ENCODE data around the gene TRIM2. TPM values are rescaled to one million over a fixed set of nuclear protein-coding genes. Genes with fewer than 3 reads are reported as not detected.

Gene TRIM2
- total and polyA plus RNA-seq, 4 donors, result 3.4 to 15.5 (median 8.9) TPM

DNA sequence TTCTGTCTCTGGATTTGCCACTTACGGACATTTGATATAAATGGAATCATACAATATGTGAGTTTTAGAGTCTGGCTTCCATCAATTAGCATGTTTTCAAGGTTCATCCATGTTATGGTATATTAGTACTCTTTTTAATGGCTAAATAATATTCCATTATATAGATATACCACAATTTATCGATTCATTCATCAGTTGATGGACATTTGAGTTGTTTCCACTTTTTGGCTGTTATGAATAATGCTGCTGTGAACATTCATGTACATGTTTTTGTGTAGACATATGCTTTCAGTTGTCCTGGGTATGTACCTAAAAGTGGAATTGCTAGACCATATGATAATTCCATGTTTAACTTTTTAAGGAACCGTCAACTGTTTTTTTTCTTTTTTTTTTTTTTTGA lies 79.0 kb downstream of the TRIM2 start (continued):
- TF ChIP-seq, protein P1, sequence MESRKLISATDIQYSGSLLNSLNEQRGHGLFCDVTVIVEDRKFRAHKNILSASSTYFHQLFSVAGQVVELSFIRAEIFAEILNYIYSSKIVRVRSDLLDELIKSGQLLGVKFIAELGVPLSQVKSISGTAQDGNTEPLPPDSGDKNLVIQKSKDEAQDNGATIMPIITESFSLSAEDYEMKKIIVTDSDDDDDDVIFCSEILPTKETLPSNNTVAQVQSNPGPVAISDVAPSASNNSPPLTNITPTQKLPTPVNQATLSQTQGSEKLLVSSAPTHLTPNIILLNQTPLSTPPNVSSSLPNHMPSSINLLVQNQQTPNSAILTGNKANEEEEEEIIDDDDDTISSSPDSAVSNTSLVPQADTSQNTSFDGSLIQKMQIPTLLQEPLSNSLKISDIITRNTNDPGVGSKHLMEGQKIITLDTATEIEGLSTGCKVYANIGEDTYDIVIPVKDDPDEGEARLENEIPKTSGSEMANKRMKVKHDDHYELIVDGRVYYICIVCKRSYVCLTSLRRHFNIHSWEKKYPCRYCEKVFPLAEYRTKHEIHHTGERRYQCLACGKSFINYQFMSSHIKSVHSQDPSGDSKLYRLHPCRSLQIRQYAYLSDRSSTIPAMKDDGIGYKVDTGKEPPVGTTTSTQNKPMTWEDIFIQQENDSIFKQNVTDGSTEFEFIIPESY (IDR thresholded peaks at IDR 0.05), result no peak

DNA sequence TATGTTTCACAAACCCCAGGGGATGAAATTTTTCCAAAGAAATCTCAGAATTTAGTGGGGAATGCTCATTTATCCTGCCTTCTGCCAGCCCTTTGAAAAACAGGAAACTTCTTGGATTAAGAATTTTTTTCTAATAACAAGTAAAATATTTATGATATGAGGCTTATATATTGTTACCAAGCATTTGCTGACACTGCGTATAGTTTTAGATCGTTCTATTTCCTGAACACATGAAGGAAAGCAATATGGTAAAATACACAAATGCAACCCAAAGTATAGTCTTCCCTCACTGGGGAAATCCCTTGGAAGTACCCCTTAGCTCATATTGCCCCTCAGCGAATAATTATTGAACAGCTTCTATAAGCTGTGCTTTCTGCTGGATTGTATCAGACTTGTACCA lies 85.9 kb downstream of the TRIM2 start:
- TF ChIP-seq RAD21 (IDR thresholded peaks at IDR 0.05) (no peak), TAF1 (conservative IDR thresholded peaks at IDR 0.05) (no peak), NR2F2 (IDR thresholded peaks at IDR 0.05) (no peak), HNF4A (conservative IDR thresholded peaks at IDR 0.05) (no peak)
- TF ChIP-seq, protein P1 (IDR thresholded peaks at IDR 0.05), result no peak
- TF ChIP-seq, protein P2, sequence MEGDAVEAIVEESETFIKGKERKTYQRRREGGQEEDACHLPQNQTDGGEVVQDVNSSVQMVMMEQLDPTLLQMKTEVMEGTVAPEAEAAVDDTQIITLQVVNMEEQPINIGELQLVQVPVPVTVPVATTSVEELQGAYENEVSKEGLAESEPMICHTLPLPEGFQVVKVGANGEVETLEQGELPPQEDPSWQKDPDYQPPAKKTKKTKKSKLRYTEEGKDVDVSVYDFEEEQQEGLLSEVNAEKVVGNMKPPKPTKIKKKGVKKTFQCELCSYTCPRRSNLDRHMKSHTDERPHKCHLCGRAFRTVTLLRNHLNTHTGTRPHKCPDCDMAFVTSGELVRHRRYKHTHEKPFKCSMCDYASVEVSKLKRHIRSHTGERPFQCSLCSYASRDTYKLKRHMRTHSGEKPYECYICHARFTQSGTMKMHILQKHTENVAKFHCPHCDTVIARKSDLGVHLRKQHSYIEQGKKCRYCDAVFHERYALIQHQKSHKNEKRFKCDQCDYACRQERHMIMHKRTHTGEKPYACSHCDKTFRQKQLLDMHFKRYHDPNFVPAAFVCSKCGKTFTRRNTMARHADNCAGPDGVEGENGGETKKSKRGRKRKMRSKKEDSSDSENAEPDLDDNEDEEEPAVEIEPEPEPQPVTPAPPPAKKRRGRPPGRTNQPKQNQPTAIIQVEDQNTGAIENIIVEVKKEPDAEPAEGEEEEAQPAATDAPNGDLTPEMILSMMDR (IDR thresholded peaks at IDR 0.05; ENCODE audit: low read depth, low read length, missing input control), result no peak
- Histone ChIP-seq H3K9ac (ENCODE audit: low read depth in 1 of 2, low read length in 2 of 2) (no peak overlapping the region), H3K4me1 (ENCODE audit: control insufficient read depth in 4 of 4, insufficient read depth in 4 of 4, low read length in 3 of 4) (peaks cover 0 to 1% (median 0%) of the 10 kb centered on the region in 4 donors), H3K4me3 (ENCODE audit: low read depth in 1 of 3, low read length in 3 of 3) (no peak overlapping the region), H3K9me3 (ENCODE audit: control insufficient read depth in 4 of 4, low read length in 3 of 4) (no peaks in the 10 kb centered on the region), H3K36me3 (ENCODE audit: control insufficient read depth in 4 of 4, insufficient read depth in 3 of 4, low read depth in 1 of 4, low read length in 3 of 4) (peaks cover 1 to 9% (median 5%) of the 10 kb centered on the region in 4 donors), H3K27me3 (ENCODE audit: control insufficient read depth in 4 of 4, insufficient read depth in 4 of 4, low read length in 3 of 4) (no peaks in the 10 kb centered on the region), H3K27ac (ENCODE audit: low read depth in 1 of 2, low read length in 2 of 2) (no peak overlapping the region)
- DNase-seq (ENCODE audit: low spot score), result no peak
- 86% methylated on average over 3 of the region's 3 CpGs for WGBS

DNA sequence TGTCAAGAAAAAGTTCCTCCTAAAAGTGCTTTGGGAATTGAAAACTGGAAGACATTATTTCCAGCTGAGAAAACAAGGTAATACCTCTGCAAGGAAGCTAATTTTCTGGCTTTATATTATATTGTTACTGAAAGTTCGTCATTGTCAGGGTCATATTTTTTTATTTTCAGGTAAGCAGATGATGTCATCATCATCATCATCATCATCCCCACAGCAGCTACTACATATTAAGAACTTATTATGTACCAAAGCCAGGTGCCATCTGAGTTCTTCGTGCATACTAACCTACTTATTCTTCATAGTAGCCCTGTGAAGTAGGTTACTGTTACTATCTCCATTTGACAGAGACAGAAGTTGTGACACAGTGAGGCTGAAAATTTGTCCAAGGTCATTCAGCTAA lies 87.3 kb downstream of the TRIM2 start:
- Histone ChIP-seq H3K9me3 (ENCODE audit: control insufficient read depth in 4 of 4, low read length in 3 of 4) (no peaks in the 10 kb centered on the region), H3K27me3 (ENCODE audit: control insufficient read depth in 4 of 4, insufficient read depth in 4 of 4, low read length in 3 of 4) (no peaks in the 10 kb centered on the region), H3K4me1 (ENCODE audit: control insufficient read depth in 4 of 4, insufficient read depth in 4 of 4, low read length in 3 of 4) (peaks cover 0 to 1% (median 0%) of the 10 kb centered on the region in 4 donors), H3K4me3 (ENCODE audit: low read depth in 1 of 3, low read length in 3 of 3) (no peak overlapping the region), H3K27ac (ENCODE audit: low read depth in 1 of 2, low read length in 2 of 2) (no peak overlapping the region), H3K36me3 (ENCODE audit: control insufficient read depth in 4 of 4, insufficient read depth in 3 of 4, low read depth in 1 of 4, low read length in 3 of 4) (peaks cover 1 to 18% (median 13%) of the 10 kb centered on the region in 4 donors), H3K9ac (ENCODE audit: low read depth in 1 of 2, low read length in 2 of 2) (no peak overlapping the region)
- DNase-seq (ENCODE audit: low spot score), result no peak
- 91% methylated on average over 2 of the region's 2 CpGs for WGBS
- TF ChIP-seq RAD21 (IDR thresholded peaks at IDR 0.05) (no peak), GABPA (IDR thresholded peaks at IDR 0.05 in 1 of 2, conservative IDR thresholded peaks at IDR 0.05 in 1 of 2) (no peak), FOXA1 (IDR thresholded peaks at IDR 0.05) (no peak), JUND (IDR thresholded peaks at IDR 0.05) (no peak), TAF1 (conservative IDR thresholded peaks at IDR 0.05) (no peak)
- TF ChIP-seq, protein P1 (IDR thresholded peaks at IDR 0.05), result no peak

All from liver (tissue), 9 donors.